NCI-H2081 (cell line): Measurements from ENCODE around the gene CTNNA1.
"Not testable (repeated sequence)": the region's sequence is repeated elsewhere in the genome, so short reads cannot be mapped to it uniquely, and the experiment has no call there.

Experiments
- DNase-seq, 2 experiments: peaks; one replicate each; lab custom pipeline; 2025; lab: John Stamatoyannopoulos, UW

The CTNNA1 gene, protein sequence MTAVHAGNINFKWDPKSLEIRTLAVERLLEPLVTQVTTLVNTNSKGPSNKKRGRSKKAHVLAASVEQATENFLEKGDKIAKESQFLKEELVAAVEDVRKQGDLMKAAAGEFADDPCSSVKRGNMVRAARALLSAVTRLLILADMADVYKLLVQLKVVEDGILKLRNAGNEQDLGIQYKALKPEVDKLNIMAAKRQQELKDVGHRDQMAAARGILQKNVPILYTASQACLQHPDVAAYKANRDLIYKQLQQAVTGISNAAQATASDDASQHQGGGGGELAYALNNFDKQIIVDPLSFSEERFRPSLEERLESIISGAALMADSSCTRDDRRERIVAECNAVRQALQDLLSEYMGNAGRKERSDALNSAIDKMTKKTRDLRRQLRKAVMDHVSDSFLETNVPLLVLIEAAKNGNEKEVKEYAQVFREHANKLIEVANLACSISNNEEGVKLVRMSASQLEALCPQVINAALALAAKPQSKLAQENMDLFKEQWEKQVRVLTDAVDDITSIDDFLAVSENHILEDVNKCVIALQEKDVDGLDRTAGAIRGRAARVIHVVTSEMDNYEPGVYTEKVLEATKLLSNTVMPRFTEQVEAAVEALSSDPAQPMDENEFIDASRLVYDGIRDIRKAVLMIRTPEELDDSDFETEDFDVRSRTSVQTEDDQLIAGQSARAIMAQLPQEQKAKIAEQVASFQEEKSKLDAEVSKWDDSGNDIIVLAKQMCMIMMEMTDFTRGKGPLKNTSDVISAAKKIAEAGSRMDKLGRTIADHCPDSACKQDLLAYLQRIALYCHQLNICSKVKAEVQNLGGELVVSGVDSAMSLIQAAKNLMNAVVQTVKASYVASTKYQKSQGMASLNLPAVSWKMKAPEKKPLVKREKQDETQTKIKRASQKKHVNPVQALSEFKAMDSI

DNA sequence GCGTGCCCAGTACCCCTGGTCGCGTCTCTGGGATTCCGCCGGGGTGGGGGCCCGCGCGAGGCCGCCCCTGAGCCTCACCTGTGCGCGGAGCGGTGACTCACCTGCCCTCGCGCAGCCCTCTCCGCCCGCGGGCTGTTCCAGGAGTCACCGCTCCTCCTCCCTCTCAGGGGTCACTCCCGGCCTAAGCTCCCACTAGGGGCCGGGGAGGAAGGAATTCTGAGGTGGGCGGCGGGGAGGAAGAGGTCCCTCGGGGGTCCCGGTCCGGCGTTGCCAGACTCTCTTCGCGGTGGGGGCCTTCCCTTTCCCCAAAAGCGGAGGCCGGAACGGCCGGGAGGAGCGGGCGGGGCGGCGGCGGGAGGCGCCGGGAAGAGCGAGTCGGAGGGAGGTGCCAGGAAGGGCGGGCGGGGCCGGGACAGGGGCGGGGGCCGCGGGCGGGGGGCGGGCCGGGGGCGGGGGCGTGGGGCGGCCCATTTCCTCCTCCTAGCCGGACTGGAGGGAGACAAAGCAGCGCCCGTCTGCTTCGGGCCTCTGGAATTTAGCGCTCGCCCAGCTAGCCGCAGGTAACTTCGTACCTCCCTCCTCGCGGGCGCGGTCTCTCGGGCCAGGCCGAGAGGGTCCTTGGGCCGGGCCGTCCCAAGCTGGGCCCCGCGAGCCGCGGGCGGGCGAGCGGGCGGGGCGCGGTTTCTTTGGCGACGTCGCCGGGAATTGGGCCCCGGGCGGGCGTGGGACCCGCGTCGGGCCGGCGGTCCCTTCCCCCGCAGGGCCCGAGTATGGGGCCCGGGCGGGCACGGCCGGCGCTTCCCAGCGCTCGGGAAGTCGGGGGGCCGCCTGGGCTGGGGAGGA, at the start of gene CTNNA1:
TSS of gene CTNNA1 (plus strand) at position 475 of the 843 bp plus-strand sequence. CDS start 28,500 bp downstream, outside the sequence.
- peak; percentile 38 to 67 for DNase-seq

DNA sequence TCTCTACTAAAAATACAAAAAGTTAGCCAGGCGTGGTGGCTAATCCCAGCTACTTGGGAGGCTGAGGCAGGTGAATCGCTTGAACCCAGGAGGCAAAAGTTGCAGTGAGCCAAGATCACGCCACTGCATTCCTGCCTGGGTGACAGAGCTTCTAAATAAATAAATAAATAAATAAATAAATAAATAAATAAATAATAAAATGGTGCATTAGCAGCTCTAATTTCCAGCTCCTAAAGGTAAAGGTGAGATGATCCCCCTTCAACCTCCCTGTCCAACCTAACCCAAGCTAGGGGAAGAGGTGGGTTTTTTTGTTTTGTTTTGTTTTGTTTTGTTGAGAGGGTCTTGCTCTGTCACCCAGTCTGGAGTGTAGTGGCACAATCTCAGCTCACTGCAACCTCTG, 49.4 kb upstream of the CTNNA1 start:
- DNase-seq, result not testable (repeated sequence)

DNA sequence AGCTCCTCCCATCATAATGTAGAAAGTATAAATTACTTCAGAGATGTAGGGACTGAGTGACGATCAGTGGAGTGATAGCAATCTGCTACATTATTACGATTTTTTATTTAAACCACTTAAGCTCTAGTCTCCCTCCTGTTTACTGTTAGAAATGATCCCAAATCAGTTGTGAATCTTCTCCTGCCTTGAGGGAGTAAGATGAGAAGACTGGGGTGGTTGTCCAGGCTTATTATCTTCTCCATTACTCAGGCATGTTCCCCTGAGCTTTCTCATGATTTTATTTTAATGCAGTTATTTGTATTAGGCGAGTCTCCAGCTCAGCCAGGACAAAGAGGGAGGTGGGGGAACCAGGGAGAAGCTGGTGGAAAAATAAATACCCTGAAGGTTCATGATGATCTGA, 48.2 kb upstream of the CTNNA1 start:
- no peak for DNase-seq

DNA sequence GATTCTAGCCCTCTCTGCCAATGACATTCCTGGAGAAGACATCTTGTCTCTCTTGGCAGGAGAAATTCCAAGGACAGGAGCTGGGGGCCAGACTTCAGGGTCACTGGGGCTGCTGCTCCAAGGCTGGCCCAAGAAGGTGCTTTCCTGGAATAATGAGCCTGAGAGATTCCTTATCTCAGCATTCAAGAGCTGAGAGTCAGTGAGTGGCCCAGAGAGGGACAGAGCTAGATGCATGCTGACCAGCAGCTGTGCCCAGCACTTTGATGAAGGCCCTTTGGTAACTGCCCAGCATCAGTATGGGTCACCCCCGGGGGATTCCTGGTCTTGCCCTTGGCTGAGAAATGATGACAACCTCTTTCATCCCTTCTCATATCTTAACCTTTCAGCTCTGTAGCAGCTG, 47.7 kb upstream of the CTNNA1 start:
- DNase-seq, result no peak

DNA sequence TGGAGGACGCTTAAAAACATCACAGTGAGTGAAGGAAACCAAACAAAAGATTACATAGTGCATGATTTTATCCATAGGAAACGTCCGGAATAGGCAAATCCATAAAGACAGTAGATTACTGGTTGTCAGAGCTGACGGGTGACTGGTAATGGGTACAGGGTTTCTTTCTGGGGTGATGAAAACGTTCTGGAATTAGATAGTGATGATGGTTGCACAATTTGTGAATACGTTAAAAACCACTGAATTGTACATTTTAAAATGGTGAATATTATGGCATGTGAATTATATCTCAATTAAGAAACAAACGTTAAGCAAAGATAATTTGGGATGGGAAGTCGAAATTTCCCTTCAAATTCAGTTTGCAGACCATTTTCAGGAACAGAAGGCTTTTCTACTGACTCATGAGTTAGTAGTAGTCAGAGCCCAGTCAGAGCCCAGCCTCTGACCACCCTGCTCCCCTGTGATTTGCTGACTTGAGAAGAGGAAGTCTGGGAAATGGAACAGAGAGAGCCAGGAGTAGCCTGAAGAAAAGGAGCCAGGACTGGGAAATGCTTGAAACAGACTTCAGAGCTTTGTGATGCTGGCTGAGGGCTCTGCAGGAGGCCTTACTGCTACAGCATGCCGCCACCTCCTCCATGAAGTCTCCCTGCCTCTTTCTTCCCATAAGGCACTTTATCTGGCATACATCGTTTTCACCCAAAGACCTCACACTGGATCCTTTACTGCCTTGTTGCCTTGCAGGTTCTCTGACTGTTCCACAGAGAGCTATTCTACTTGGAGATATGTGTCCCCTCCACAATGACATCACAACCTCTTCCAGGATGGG, 46.4 kb upstream of the CTNNA1 start:
- DNase-seq, result no peak

DNA sequence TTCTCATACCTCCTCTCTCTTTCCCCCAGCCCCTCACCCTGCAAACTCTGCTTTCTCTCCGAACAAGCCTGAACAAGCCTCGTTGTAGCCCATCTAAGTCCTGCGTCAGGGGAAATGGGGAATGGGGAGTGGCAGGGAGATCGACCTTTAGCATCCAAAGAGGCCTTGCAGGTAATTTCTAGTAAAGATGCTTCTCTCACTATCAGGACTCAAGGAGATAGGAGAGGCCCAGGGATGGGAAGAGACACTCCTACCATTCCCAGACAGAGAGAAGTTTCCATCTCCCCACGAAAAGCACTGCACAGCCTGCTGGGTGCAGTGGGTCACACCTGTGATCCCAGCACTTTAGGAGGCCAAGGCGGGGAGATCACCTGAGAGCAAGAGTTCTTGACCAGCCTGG, 44.4 kb upstream of the CTNNA1 start:
- DNase-seq, result no peak

DNA sequence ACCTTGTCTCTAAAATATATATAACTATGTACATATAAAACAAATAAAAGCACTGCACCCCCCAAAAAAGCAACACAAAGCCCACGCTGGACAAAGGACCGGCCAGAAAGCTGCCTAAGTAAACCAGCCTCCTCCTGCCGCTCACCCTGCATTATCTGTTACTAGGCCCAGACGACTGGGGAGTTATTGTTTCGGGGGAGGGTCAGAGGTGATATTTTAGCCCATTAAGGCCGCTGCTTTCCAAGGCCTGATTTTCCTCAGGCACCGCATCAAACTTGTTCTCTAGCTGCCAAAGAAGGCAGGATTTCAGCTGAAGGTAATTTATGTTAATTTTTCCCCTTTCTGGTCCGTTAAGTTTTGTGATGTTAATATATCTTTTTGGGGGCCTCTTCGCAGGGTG, 44.0 kb upstream of the CTNNA1 start:
- no peak for DNase-seq

DNA sequence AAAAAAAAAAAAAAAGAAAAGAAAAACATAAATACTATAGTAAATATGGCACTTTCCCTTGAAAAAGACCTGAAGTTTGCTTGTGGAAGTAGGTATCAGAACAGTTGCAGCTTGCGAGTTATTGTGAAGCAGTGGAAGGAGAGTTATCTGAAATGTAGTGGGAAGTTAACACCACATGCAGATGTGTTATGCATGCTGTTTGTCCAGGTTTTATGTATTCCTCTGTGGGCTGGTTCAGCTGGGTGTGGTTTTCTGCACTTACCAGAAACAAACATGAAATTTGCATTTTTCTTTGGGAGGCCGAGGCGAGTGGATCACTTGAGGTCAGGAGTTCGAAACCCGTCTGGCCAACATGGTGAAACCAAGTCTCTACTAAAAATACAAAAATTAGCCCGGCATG, 42.1 kb upstream of the CTNNA1 start:
- DNase-seq, result no peak

DNA sequence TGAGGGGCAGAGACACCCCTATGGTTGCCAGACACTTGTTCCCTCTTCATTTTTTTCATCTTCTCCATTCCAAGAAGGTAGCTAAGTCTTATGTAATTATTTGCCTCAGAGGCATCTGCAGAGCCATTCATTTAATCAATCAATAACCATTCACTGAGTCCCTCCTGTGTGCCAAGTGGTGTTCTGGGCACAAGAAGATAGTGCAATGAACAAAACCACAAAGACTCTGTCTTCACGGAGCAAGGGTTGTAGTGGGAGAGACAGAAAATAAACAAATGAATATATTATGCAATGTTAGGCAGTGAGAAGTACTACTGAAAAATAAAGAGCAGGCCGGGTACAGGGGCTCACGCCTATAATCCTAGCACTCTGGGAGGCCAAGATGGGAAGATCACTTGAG, 41.4 kb upstream of the CTNNA1 start:
- no peak for DNase-seq

DNA sequence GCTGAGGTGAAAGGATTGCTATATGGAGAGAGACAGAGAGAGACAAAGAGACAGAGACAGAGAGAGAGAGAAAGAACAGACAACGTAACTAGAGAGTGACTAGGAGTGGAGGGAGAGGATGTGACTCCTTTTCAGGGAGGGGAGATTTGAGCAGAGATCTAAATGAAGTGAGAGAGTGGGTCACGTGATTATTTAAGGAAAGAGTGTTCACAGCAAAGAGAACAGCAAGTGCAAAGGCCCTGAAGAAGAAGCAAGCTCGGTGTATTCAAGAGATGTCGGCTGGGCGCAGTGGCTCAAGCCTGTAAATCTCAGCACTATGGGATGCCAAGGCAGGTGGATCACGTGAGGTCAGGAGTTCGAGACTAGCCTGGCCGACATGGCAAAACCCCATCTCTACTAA, 40.9 kb upstream of the CTNNA1 start:
- no peak for DNase-seq

DNA sequence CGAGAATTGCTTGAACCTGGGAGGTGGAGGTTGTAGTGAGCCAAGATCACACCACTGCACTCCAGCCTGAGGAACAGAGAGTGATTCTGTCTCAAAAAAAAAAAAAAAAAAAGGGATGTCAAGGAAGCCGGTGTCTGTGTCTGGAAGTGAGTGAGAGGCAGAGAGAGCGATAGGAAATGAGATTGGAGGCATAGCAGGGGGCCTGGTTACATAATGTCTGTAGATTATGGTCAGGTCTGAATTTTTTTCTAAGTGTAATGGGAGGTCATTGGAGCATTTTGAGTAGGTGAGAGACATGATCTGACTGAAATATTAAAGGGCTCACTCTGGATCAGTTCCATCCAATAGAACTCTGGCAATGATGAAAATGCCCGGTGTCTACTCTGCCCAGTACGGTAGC, 40.4 kb upstream of the CTNNA1 start:
- DNase-seq, result no peak

DNA sequence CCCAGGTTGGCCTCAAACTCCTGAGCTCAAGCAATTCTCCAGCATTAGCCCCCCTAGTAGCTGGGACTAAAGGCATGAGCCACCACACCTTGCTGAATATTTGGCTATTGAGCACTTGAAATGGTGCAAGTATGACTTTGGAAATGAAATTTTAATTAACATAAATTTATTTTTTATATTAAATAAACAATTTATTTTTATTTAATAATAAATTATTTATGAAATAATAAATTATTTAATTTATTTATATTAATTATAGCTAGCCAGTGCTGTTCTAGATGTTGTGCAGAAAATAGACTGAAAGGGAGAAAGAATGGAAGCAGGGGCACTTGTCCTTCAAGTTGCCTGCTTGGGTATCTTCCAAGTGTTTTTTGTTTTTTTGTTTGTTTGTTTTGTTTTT, 40.0 kb upstream of the CTNNA1 start:
- no peak for DNase-seq

DNA sequence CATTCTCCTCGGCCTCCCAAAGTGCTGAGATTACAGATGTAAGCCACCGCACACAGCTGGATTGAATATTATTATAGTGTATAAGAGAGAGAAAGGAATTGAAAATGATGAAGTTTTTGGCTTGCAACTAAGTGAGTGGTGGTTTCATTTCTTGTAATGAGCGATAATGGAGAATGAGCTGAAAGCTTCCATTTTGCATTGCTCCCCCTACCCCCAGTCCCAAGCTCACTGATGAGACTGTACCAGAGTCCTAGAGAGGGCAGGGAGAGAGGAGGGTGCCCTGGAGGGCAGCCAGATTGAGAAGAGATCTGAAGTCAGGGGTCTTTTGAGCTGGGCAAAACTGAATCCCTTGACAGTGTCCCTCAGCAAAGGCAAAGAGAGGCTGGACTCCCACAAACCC, 38.5 kb upstream of the CTNNA1 start:
- no peak for DNase-seq

DNA sequence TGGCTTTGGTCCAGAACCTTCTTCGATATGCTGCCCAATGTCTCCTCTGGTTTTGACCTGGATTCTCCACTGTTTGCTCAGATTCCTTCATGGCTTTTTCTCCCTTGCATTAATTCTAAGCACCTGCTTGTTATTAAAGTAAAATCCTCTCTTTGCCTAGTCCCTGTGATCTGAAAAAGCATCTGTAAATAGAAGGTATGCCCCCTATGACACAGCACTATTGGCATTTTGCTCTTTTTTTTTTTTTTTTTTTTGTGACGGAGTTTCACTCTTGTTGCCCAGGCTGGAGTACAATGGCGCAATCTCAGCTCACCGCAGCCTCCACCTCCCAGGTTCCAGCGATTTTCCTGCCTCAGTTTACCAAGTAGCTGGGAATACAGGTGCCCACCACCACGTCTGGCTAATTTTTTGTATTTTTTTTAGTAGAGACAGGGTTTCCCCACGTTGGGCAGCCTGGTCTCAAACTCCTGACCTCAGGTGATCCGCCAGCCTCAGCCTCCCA, 37.2 kb upstream of the CTNNA1 start:
- not testable (repeated sequence) for DNase-seq

DNA sequence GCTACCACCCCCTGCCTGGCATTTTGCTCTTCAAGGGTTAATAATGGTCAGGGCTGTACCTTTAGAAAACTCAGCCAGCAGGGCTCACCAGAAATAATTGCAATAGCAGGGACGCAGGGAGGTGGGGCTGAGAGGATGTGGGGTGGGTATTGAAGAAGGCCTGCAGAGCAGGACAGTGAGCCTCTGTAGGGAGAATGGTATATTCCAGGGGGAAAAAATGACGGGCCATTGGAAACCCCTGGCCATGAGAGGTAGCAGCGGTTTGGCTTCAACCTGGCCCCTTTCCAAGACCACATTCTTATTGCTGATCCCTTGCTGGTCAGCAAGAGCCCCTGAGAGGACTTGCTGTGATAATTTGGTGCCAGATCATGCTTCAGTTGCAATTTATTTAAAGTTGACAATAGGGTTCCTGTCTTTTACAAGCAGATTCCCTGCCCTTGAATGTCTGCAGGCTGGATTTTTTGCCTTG, 36.7 kb upstream of the CTNNA1 start:
- peak; percentile 83 to 88 for DNase-seq

DNA sequence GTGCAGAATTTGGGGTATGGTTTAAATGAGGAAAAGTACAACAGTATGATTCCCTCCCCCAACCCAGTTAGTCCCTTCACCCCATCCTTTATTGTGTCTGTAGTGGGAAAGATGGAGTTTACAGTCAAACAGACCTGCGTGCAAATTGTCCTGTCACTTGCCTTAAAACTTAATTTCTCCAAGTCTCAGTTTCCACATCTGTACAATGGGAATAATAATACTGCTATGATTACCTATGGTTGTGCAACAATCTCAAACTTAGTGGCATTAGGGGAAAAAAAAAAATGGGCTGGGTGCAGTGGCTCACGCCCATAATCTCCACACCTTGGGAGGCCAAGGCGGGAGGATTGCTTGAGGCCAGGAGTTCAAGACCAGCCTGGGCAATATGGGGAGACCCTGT, 35.8 kb upstream of the CTNNA1 start:
- DNase-seq, result no peak

DNA sequence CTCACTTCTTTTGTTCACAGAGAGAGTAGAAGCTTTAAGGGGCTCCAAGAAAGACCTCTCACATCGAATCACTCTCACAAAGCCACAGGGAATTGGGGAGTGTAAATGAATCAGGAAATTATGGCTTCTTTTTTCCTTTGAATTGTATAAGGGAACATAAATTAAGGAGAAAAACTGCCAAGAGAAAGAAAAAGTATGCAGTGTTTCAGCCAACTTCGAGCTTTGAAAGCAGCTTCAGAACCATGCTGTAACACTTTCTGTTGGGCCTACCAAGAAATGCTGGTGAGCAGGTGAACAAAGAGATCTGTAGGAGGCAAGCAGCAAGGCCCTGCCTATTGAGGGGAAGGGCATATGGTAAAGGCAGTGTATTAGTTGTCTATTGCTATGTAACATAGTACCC, 33.4 kb upstream of the CTNNA1 start:
- no peak for DNase-seq

DNA sequence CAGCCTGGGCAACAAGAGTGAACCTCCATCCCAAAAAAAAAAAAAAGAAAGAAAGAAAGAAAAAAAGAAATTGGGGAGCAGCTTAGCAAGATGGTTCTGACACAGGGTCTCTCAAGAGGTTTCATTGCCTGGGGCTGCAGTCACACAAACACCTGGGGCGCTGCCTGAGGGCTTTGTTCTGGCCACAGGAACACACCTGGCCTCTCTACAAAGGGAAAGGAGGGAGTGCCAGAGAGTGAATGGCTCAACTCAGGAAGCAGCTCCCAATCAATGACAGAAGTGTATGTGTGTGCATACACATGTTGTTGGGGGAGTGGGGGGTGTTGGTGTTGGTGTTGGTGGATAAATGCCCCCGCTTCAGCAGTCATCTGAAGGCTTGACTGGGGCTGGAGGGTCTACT, 32.4 kb upstream of the CTNNA1 start:
- DNase-seq, result peak; percentile 7 to 47

DNA sequence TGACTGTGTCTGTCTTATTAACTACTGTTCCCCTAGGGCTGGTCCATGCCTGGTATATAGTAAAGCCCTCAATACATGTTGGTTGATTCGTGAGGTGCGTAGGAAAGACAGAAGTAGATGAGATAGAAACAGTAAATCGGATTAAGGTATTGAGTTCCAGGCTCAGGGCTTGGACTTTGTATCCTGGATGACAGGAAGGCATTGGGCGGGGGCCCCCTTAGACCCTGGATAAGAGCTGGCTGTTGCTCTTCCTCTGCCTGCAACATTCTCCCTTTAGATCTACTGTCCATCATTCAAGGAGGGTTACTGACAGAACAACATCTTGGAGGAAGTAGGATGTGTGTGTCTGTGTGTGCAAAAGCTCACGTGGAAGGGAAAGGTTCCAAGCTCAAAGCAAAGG, 31.2 kb upstream of the CTNNA1 start:
- no peak for DNase-seq

DNA sequence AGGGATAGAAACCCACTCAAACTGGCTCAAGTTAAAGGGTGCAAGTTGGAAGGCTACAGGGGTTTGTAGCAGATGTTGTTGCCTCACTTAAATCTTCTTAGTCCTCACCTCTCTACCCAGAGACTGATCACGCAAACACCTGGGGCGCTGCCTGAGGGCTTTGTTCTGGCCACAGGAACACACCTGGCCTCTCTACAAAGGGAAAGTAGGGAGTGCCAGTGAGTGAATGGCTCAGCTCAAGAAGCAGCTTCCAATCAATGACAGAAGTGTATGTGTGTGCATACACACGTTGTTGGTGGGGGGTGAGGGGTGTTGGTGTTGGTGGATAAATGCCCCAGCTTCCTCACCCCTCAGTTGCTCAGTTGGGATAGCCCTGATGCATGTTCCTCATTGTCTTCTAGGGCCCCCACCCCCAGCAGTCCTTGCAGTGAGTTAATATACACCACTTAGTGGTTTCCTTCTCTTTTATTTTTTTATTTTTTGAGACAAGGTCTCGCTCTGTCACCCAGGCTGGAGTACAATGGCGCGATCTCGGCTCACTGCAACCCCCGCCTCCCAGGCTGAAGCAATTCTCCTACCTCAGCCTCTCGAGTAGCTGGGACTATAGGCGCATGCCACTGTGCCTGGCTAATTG, 30.6 kb upstream of the CTNNA1 start:
- DNase-seq, result peak; percentile 51 to 64
